IMR-90 (cell line): Measurements from ENCODE around the gene PCSK2. TPM values are rescaled to one million over a fixed set of nuclear protein-coding genes. Genes with fewer than 3 reads are reported as not detected.

Experiments
- ATAC-seq: fragments of 200-7000 bp; cut with Tn5 transposase; 2 replicates; pipeline ENCODE4 v1.9.1; 2020; ENCODE audit warnings: low read depth, mild to moderate bottlenecking, moderate library complexity
- BruUV-seq: library from RNA; stranded (reverse); fragments of 400-500 nt; replicated peaks from 2 replicates; lab custom pipeline; 2021; lab: Mats Ljungman, UMichigan
- CTCF ChIA-PET: fragments of 300-600 bp; formaldehyde crosslinking; extraction: SDS; loops from one replicate; lab custom pipeline; 2021; ENCODE audit warnings: antibody characterized with exemption; lab: Yijun Ruan, JAX
- POLR2A ChIA-PET: fragments of 300-600 bp; sonication (Branson Sonifier 250); formaldehyde crosslinking; loops from one replicate; lab custom pipeline; 2022; ENCODE audit warnings: antibody characterized with exemption; ENCODE audit not compliant: unreplicated experiment; lab: Charles Lee
- DNase-seq: peaks from one replicate; pipeline ENCODE4 v3.0.0; 2013
- H2AFZ ChIP-seq: replicated peaks from 2 replicates; pipeline ENCODE3; 2013; ENCODE audit warnings: low read length, mild to moderate bottlenecking; ENCODE audit not compliant: poor library complexity
- H2AK5ac ChIP-seq: 2 replicates; pipeline ENCODE4 v1.6.1; 2013; ENCODE audit warnings: low read depth, low read length, inconsistent platforms
- H2AK9ac ChIP-seq: replicated peaks from 2 replicates; pipeline ENCODE3; 2013; ENCODE audit warnings: mild to moderate bottlenecking, low read depth, low read length, moderate library complexity; ENCODE audit not compliant: poor library complexity
- H2BK120ac ChIP-seq: 2 replicates; pipeline ENCODE4 v1.6.1; 2013; ENCODE audit warnings: low read depth, low read length, inconsistent platforms
- H2BK15ac ChIP-seq: 3 replicates; pipeline ENCODE4 v1.6.1; 2013; ENCODE audit warnings: low read depth, low read length, inconsistent platforms
- H2BK20ac ChIP-seq: 2 replicates; pipeline ENCODE4 v1.6.1; 2013; ENCODE audit warnings: low read depth, mild to moderate bottlenecking, inconsistent platforms, low read length, moderate library complexity
- H2BK5ac ChIP-seq: 2 replicates; pipeline ENCODE4 v1.6.1; 2013; ENCODE audit warnings: mild to moderate bottlenecking, low read depth, low read length, inconsistent platforms; ENCODE audit not compliant: poor library complexity, severe bottlenecking
- H3K14ac ChIP-seq: replicated peaks from 2 replicates; pipeline ENCODE4 v1.6.1; 2013; ENCODE audit warnings: low read depth, low read length, inconsistent platforms
- H3K18ac ChIP-seq: 2 replicates; pipeline ENCODE4 v1.6.1; 2013; ENCODE audit warnings: low read depth, low read length, control low read depth
- H3K23ac ChIP-seq: 2 replicates; pipeline ENCODE4 v1.6.1; 2013; ENCODE audit warnings: low read depth, low read length, inconsistent platforms
- H3K27ac ChIP-seq: 2 replicates; pipeline ENCODE4 v1.5.1; 2013; ENCODE audit warnings: mild to moderate bottlenecking, control low read depth, low read length; ENCODE audit not compliant: insufficient read depth
- H3K27me3 ChIP-seq: 2 replicates; pipeline ENCODE4 v1.6.1; 2013; ENCODE audit warnings: low read length; ENCODE audit not compliant: control insufficient read depth, insufficient read depth
- H3K36me3 ChIP-seq: 2 replicates; pipeline ENCODE4 v1.6.1; 2013; ENCODE audit warnings: low read length, mixed read lengths; ENCODE audit not compliant: control insufficient read depth, insufficient read depth
- H3K4ac ChIP-seq: 2 replicates; pipeline ENCODE4 v1.6.1; 2013; ENCODE audit warnings: low read depth, low read length, inconsistent platforms
- H3K4me1 ChIP-seq: 2 replicates; pipeline ENCODE4 v1.6.1; 2013; ENCODE audit warnings: low read length, mixed read lengths; ENCODE audit not compliant: control insufficient read depth, insufficient read depth
- H3K4me2 ChIP-seq: 2 replicates; pipeline ENCODE4 v1.6.1; 2013; ENCODE audit warnings: low read depth, mild to moderate bottlenecking, control low read depth, low read length, moderate library complexity
- H3K4me3 ChIP-seq: 2 replicates; pipeline ENCODE4 v1.5.1; 2013; ENCODE audit warnings: low read depth, mild to moderate bottlenecking, control low read depth, low read length, moderate library complexity; ENCODE audit not compliant: insufficient read depth
- H3K56ac ChIP-seq: 2 replicates; pipeline ENCODE4 v1.6.1; 2013; ENCODE audit warnings: low read length, inconsistent platforms; ENCODE audit not compliant: insufficient read depth; ENCODE audit errors: extremely low read depth
- H3K79me1 ChIP-seq, 2 experiments: 2 replicates each; pipeline ENCODE4 v1.6.1; 2013; ENCODE audit warnings: low read length in 2 of 2, inconsistent platforms in 1 of 2, low read depth in 1 of 2
- H3K9ac ChIP-seq: 2 replicates; pipeline ENCODE4 v1.6.1; 2013; ENCODE audit warnings: low read depth, low read length, control low read depth
- H3K9me1 ChIP-seq: 2 replicates; pipeline ENCODE4 v1.6.1; 2013; ENCODE audit warnings: low read length, inconsistent platforms; ENCODE audit not compliant: insufficient read depth
- H3K9me3 ChIP-seq: 2 replicates; pipeline ENCODE4 v1.6.1; 2013; ENCODE audit warnings: low read length; ENCODE audit not compliant: control insufficient read depth, insufficient read depth
- H4K20me1 ChIP-seq: 2 replicates; pipeline ENCODE4 v1.6.1; 2013; ENCODE audit warnings: low read length, inconsistent platforms; ENCODE audit not compliant: insufficient read depth
- H4K5ac ChIP-seq: 2 replicates; pipeline ENCODE4 v1.6.1; 2013; ENCODE audit warnings: mild to moderate bottlenecking, low read depth, low read length, control low read depth
- H4K8ac ChIP-seq, 2 experiments: 2 replicates each; pipeline ENCODE4 v1.6.1; 2013; ENCODE audit warnings: low read depth in 2 of 2, low read length in 2 of 2, control low read depth in 1 of 2, inconsistent platforms in 1 of 2
- H4K91ac ChIP-seq: 2 replicates; pipeline ENCODE4 v1.6.1; 2013; ENCODE audit warnings: low read depth, low read length, inconsistent platforms; ENCODE audit not compliant: insufficient read depth
- BHLHE40 ChIP-seq: fragments of 150-350 bp; IDR thresholded peaks from 2 replicates; pipeline ENCODE4 v1.6.1; 2016; ENCODE audit warnings: mild to moderate bottlenecking, low read depth, low read length
- CEBPB ChIP-seq: IDR thresholded peaks from 2 replicates; pipeline ENCODE4 v1.6.1; 2012; ENCODE audit warnings: low read depth, low read length, improper control_type of control experiment
- CHD1 ChIP-seq: IDR thresholded peaks from 2 replicates; pipeline ENCODE4 v1.6.1; 2012; ENCODE audit warnings: low read depth, low read length, improper control_type of control experiment
- CTCF ChIP-seq: conservative IDR thresholded peaks from 2 replicates; pipeline ENCODE4 v1.5.1; 2012; ENCODE audit warnings: mild to moderate bottlenecking, low read depth, low read length, improper control_type of control experiment
- ELK1 ChIP-seq: fragments of 150-350 bp; IDR thresholded peaks from 2 replicates; pipeline ENCODE4 v1.6.1; 2016; ENCODE audit warnings: low read depth, mild to moderate bottlenecking, low read length, moderate library complexity, borderline replicate concordance
- FOS ChIP-seq: fragments of 150-350 bp; IDR thresholded peaks from 2 replicates; pipeline ENCODE4 v1.6.1; 2016; ENCODE audit warnings: low read depth, low read length
- MAFK ChIP-seq: IDR thresholded peaks from 2 replicates; pipeline ENCODE4 v1.6.1; 2012; ENCODE audit warnings: low read depth, low read length, improper control_type of control experiment
- MAZ ChIP-seq: IDR thresholded peaks from 2 replicates; pipeline ENCODE4 v1.6.1; 2012; ENCODE audit warnings: low read depth, mild to moderate bottlenecking, low read length, improper control_type of control experiment, moderate library complexity, borderline replicate concordance
- MXI1 ChIP-seq: IDR thresholded peaks from 2 replicates; pipeline ENCODE4 v1.6.1; 2012; ENCODE audit warnings: low read depth, mild to moderate bottlenecking, low read length, moderate library complexity, borderline replicate concordance
- NFE2L2 ChIP-seq: fragments of 150-350 bp; IDR thresholded peaks from 2 replicates; pipeline ENCODE4 v1.6.1; 2016; ENCODE audit warnings: low read depth, mild to moderate bottlenecking, low read length
- POLR2A ChIP-seq: IDR thresholded peaks from 2 replicates; pipeline ENCODE4 v1.6.1; 2012; ENCODE audit warnings: mild to moderate bottlenecking, low read depth, low read length
- RAD21 ChIP-seq: IDR thresholded peaks from 2 replicates; pipeline ENCODE4 v1.6.1; 2012; ENCODE audit warnings: low read length, improper control_type of control experiment
- RCOR1 ChIP-seq: IDR thresholded peaks from 2 replicates; pipeline ENCODE4 v1.6.1; 2012; ENCODE audit warnings: mild to moderate bottlenecking, low read length, improper control_type of control experiment; ENCODE audit not compliant: insufficient replicate concordance
- RFX5 ChIP-seq: IDR thresholded peaks from 2 replicates; pipeline ENCODE4 v1.8.0; 2012; ENCODE audit warnings: low read depth, mild to moderate bottlenecking, low read length, moderate library complexity
- SMC3 ChIP-seq: fragments of 150-350 bp; IDR thresholded peaks from 2 replicates; pipeline ENCODE4 v1.6.1; 2016; ENCODE audit warnings: low read depth, mild to moderate bottlenecking, antibody characterized with exemption, low read length, moderate library complexity
- USF2 ChIP-seq: fragments of 150-350 bp; IDR thresholded peaks from 2 replicates; pipeline ENCODE4 v1.6.1; 2017; ENCODE audit warnings: mild to moderate bottlenecking, antibody characterized with exemption, low read length, low read depth
- WGBS, 2 experiments: methylation state at CpG; one replicate each; pipeline versions ENCODE4 v1.1.5 to v1.1.7; 2013; ENCODE audit warnings: missing lambda C conversion rate in 2 of 2; ENCODE audit not compliant: insufficient read length in 1 of 2; ENCODE audit errors: extremely low coverage in 2 of 2; 5-methylcytosine and 5-hydroxymethylcytosine counted together
- dilution Hi-C: fragments of 300-500 bp; cut with HindIII; formaldehyde crosslinking; loops from one replicate; pipeline ENCODE4 v1.14.3; 2018; ENCODE audit warnings: low sequenced_read_pairs; ENCODE audit not compliant: unreplicated experiment
- in situ Hi-C: fragments of 300-500 bp; cut with MboI; formaldehyde crosslinking; loops from 3 replicates; pipeline ENCODE4 v1.14.3; 2019; ENCODE audit warnings: low sequenced_read_pairs, inconsistent platforms, mixed read lengths
- intact Hi-C: fragments of 100-400 bp; cut with micrococcal nuclease; formaldehyde crosslinking; loops from 2 replicates; pipeline ENCODE4 v1.10.0; 2022
- polyA plus RNA-seq, 3 experiments: library from polyadenylated mRNA; depleted of rRNA; stranded (reverse); fragments of >200 nt; gene quantifications; 2 replicates each; pipeline ENCODE4 v1.2.3, GENCODE V29; 2012; ENCODE audit warnings: low replicate concordance in 1 of 3
- total RNA-seq: library from RNA; depleted of rRNA; stranded (reverse); fragments of >200 nt; gene quantifications from 2 replicates; pipeline ENCODE4 v1.2.3, GENCODE V29; 2012

Gene PCSK2
- total and polyA plus RNA-seq, 2 of the 4 experiments (the other 2 are of a cell fraction) = not detected

GRCh38 chr20:17508756-17509155 lies 281.9 kb downstream of the PCSK2 start:
- no peak overlapping the region for H2AFZ ChIP-seq
- no peak overlapping the region for H4K91ac ChIP-seq
- WGBS, 2 experiments = 93% methylated on average over 10 of the region's 18 CpGs; no CpG with 5 or more reads in 1 of the 2 experiments
- BruUV-seq = no TSS peak
- no peak overlapping the region for H2BK20ac ChIP-seq
- no peak overlapping the region for H2BK5ac ChIP-seq
- no peak overlapping the region for H2BK15ac ChIP-seq
- in situ Hi-C loops = loop anchor here (10.0 kb wide), 1 partner anchor 766 kb away; no protein-coding TSS in a partner anchor
- no peaks in the 10 kb centered on the region for H3K9me1 ChIP-seq
- dilution Hi-C loops = no loop called here
- DNase-seq = no peak
- POLR2A ChIA-PET = no interaction called here
- intact Hi-C loops = loop anchor here (5.0 to 10.0 kb wide), 2 partner anchors 106 to 389 kb away; no protein-coding TSS in a partner anchor
- no peak overlapping the region for H3K18ac ChIP-seq
- H3K4me2 ChIP-seq = no peak overlapping the region
- H4K20me1 ChIP-seq = no peaks in the 10 kb centered on the region
- no peak overlapping the region for H3K56ac ChIP-seq
- H4K5ac ChIP-seq = no peak overlapping the region
- H2AK9ac ChIP-seq = no peak overlapping the region
- H3K23ac ChIP-seq = no peak overlapping the region
- no peak overlapping the region for H2AK5ac ChIP-seq
- no peak overlapping the region for H3K14ac ChIP-seq
- H3K27me3 ChIP-seq = peaks cover 6% of the 10 kb centered on the region; the same call in 1 of the 2 replicates
- CTCF ChIA-PET = interaction anchor here (0.5 kb wide), 1 partner anchor 875 kb away, joined by 3 read pairs; no protein-coding TSS in a partner anchor
- H3K36me3 ChIP-seq = no peaks in the 10 kb centered on the region
- H3K4ac ChIP-seq = no peak overlapping the region
- H3K79me1 ChIP-seq = no peaks in the 10 kb centered on the region
- no peak overlapping the region for H4K8ac ChIP-seq
- H3K9me3 ChIP-seq = no peaks in the 10 kb centered on the region
- TF ChIP-seq CTCF (no peak), NFE2L2 (no peak), RAD21 (no peak), RFX5 (no peak), ELK1 (no peak), BHLHE40 (no peak), MXI1 (no peak), SMC3 (no peak), FOS (no peak), RCOR1 (no peak), MAFK (no peak), CHD1 (no peak), USF2 (no peak), MAZ (no peak), POLR2A (no peak), CEBPB (no peak)
- no peak overlapping the region for H3K9ac ChIP-seq
- ATAC-seq = no peak
- H3K27ac ChIP-seq = no peak overlapping the region
- peaks cover 4% of the 10 kb centered on the region; the same call in 1 of the 2 replicates for H3K4me1 ChIP-seq
- H2BK120ac ChIP-seq = no peak overlapping the region
- no peak overlapping the region for H3K4me3 ChIP-seq
